IPS-20b (cell line): ENCODE results near the gene ZNF8.
A peak's percentile ranks its signal among the peaks of the same experiment; 100 is the strongest.
"Not testable (repeated sequence)": the region's sequence is repeated elsewhere in the genome, so short reads cannot be mapped to it uniquely, and the experiment has no call there.

Experiments used
- H3K27ac ChIP-seq: one replicate; pipeline ENCODE4 v1.5.1; 2013; ENCODE audit warnings: low read length
- H3K27me3 ChIP-seq: 2 replicates; pipeline ENCODE4 v1.6.1; 2013; ENCODE audit warnings: mild to moderate bottlenecking, low read length, inconsistent platforms; ENCODE audit not compliant: insufficient read depth
- H3K36me3 ChIP-seq: 2 replicates; pipeline ENCODE4 v1.6.1; 2013; ENCODE audit warnings: low read depth, mild to moderate bottlenecking, inconsistent platforms, low read length, moderate library complexity; ENCODE audit not compliant: insufficient read depth
- H3K4me1 ChIP-seq: 2 replicates; pipeline ENCODE4 v1.6.1; 2013; ENCODE audit warnings: mild to moderate bottlenecking, control low read depth, inconsistent platforms, low read length, moderate library complexity; ENCODE audit not compliant: insufficient read depth
- H3K4me3 ChIP-seq: 2 replicates; pipeline ENCODE4 v1.5.1; 2013; ENCODE audit warnings: mild to moderate bottlenecking, low read length, inconsistent platforms
- H3K9ac ChIP-seq: 2 replicates; pipeline ENCODE4 v1.6.1; 2013; ENCODE audit warnings: low read depth, mild to moderate bottlenecking, inconsistent platforms, low read length, moderate library complexity
- H3K9me3 ChIP-seq: 2 replicates; pipeline ENCODE4 v1.6.1; 2013; ENCODE audit warnings: mild to moderate bottlenecking, low read depth, low read length, inconsistent platforms; ENCODE audit not compliant: insufficient read depth

Gene ZNF8

GRCh38 chr19:58278541-58279041 lies at the start of gene ZNF8:
Gene ZNF8, plus strand, starts transcription at chr19:58278955. Its CDS starts 127 bp downstream, at chr19:58279082.
- H3K27me3 ChIP-seq = no peaks in the 10 kb centered on the region
- peak within 1 kb of the TSS; percentile 85 for H3K27ac ChIP-seq
- H3K4me3 ChIP-seq = peak within 1 kb of the TSS; percentile 75
- no peaks in the 10 kb centered on the region for H3K9me3 ChIP-seq
- peaks cover 5% of the 10 kb centered on the region for H3K4me1 ChIP-seq
- H3K36me3 ChIP-seq = peaks cover 37% of the 10 kb centered on the region
- H3K9ac ChIP-seq = peak within 1 kb of the TSS; percentile 99

DNA sequence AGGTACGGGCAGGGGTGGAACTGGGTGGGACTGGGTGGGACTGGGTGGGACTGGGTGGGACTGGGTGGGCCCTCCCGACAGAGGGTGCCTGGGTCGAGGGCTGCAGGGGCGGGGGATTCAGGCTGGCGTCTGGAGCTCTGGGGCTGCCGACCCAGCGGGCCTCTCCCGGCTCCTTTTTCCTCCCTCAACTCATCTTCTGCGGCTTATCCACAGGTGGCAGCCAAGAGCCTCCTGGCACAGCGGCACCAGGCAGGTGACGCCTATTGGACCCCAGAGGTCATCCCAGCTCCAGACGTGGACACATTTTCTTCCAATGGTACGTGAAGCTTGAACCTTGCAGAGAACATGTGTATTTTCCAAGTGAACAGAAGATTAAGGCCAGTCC lies 49.5 kb upstream of the ZNF8 start:
- peak overlapping the region; percentile 74 for H3K4me3 ChIP-seq
- H3K27ac ChIP-seq = peak overlapping the region; percentile 19
- H3K36me3 ChIP-seq = peaks cover 47% of the 10 kb centered on the region
- H3K4me1 ChIP-seq = peaks cover 10% of the 10 kb centered on the region; the same call in 1 of the 2 replicates
- no peaks in the 10 kb centered on the region for H3K27me3 ChIP-seq
- H3K9me3 ChIP-seq = peaks cover 8% of the 10 kb centered on the region; the same call in 1 of the 2 replicates
- peak overlapping the region; percentile 82 for H3K9ac ChIP-seq

GRCh38 chr19:58237324-58237723 lies 41.4 kb upstream of the ZNF8 start:
- Histone ChIP-seq H3K4me1 (no peaks in the 10 kb centered on the region), H3K4me3 (no peak overlapping the region), H3K27ac (no peak overlapping the region), H3K9ac (no peak overlapping the region), H3K36me3 (peaks cover 91% of the 10 kb centered on the region), H3K9me3 (no peaks in the 10 kb centered on the region), H3K27me3 (no peaks in the 10 kb centered on the region)

DNA sequence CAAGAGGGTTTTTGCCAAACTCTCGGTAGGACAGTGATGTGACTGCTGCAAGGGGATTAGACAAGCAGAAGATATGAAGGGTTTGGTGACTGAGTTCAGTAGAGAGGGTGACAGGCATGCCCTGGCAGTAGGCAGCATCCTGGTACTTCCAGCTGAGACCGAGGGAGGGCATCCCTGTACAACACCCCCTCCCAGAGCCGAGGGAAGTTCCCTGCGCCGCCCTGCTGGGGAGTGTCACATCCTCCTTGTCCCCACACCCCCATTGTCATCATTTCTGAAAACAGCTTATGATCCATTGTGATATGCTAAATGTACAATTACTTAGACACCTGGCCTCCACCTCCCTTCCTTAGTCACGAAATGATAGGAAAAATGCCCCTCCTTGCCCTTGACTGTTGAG lies 35.4 kb upstream of the ZNF8 start:
- Histone ChIP-seq H3K9ac (no peak overlapping the region), H3K27ac (no peak overlapping the region), H3K9me3 (peaks cover 25% of the 10 kb centered on the region), H3K4me3 (no peak overlapping the region), H3K36me3 (peaks cover 97% of the 10 kb centered on the region), H3K4me1 (no peaks in the 10 kb centered on the region), H3K27me3 (no peaks in the 10 kb centered on the region)

DNA sequence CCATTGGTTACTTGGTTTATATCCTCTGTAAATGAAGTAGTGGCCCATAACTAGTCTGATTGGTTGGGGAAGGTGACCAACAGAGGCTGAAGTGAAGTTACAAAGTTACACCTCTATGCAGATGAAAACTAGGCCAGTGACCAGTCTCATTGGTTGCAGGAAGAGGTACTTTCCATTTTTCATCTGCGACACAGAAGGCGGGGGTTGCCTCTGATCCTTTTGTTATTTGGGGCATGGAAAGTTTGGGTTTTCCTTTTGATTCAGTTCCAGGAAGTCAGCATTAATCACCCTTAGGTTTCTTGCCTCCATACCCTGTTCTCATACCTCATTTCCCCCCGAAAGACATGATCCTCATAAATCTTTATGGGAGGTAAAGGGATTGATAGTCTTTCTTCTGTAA lies 29.9 kb upstream of the ZNF8 start:
- H3K4me3 ChIP-seq = no peak overlapping the region
- H3K9ac ChIP-seq = no peak overlapping the region
- peaks cover 81% of the 10 kb centered on the region for H3K9me3 ChIP-seq
- no peak overlapping the region for H3K27ac ChIP-seq
- H3K36me3 ChIP-seq = peaks cover 100% of the 10 kb centered on the region
- no peaks in the 10 kb centered on the region for H3K27me3 ChIP-seq
- H3K4me1 ChIP-seq = no peaks in the 10 kb centered on the region

- H3K27ac ChIP-seq = no peak overlapping the region
- H3K36me3 ChIP-seq = peaks cover 98% of the 10 kb centered on the region
- H3K4me1 ChIP-seq = no peaks in the 10 kb centered on the region
- no peak overlapping the region for H3K9ac ChIP-seq
- peaks cover 98% of the 10 kb centered on the region for H3K9me3 ChIP-seq
- H3K4me3 ChIP-seq = peak overlapping the region; percentile 47
- H3K27me3 ChIP-seq = no peaks in the 10 kb centered on the region
Observed at GRCh38 chr19:58252102-58252685, 26.6 kb upstream of the ZNF8 start.

DNA sequence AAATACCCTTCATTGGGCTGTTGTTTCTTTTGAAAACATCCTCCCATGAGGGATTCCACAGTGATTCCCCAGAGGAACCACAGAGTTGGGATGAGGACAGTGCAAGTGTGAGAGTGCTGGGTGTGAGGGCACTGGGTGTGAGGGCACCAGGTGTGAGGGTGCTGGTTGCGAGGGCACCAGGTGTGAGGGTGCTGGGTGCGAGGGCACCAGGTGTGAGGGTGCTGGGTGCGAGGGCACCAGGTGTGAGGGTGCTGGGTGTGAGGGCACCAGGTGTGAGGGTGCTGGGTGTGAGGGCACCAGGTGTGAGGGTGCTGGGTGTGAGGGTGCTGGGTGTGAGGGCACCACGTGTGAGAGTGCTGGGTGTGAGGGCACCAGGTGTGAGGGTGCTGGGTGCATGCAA lies 20.5 kb upstream of the ZNF8 start:
- peaks cover 98% of the 10 kb centered on the region for H3K36me3 ChIP-seq
- H3K4me1 ChIP-seq, H3K9ac ChIP-seq, H3K27ac ChIP-seq, H3K27me3 ChIP-seq: not testable (repeated sequence)
- 0 out of 2 replicates have a peak overlapping the region, but pooled peaks have one; percentile 33 for H3K4me3 ChIP-seq
- peaks cover 99% of the 10 kb centered on the region for H3K9me3 ChIP-seq

GRCh38 chr19:58261600-58261967 lies 17.2 kb upstream of the ZNF8 start:
- H3K9me3 ChIP-seq = peaks cover 100% of the 10 kb centered on the region
- H3K9ac ChIP-seq = no peak overlapping the region
- H3K27ac ChIP-seq = no peak overlapping the region
- peak overlapping the region; percentile 37 for H3K4me3 ChIP-seq
- H3K4me1 ChIP-seq = no peaks in the 10 kb centered on the region
- peaks cover 94% of the 10 kb centered on the region for H3K36me3 ChIP-seq
- no peaks in the 10 kb centered on the region for H3K27me3 ChIP-seq

- H3K4me1 ChIP-seq = no peaks in the 10 kb centered on the region
- no peak overlapping the region for H3K27ac ChIP-seq
- peaks cover 100% of the 10 kb centered on the region for H3K9me3 ChIP-seq
- H3K27me3 ChIP-seq = no peaks in the 10 kb centered on the region
- no peak overlapping the region for H3K9ac ChIP-seq
- H3K4me3 ChIP-seq = peak overlapping the region; percentile 37
- peaks cover 88% of the 10 kb centered on the region for H3K36me3 ChIP-seq
Observed at GRCh38 chr19:58261968-58262921, 16.5 kb upstream of the ZNF8 start.

GRCh38 chr19:58262922-58263296 lies 15.8 kb upstream of the ZNF8 start:
- Histone ChIP-seq H3K9ac (no peak overlapping the region), H3K36me3 (peaks cover 81% of the 10 kb centered on the region), H3K4me1 (no peaks in the 10 kb centered on the region), H3K9me3 (peaks cover 100% of the 10 kb centered on the region), H3K4me3 (peak overlapping the region; percentile 37), H3K27ac (no peak overlapping the region), H3K27me3 (no peaks in the 10 kb centered on the region)

DNA sequence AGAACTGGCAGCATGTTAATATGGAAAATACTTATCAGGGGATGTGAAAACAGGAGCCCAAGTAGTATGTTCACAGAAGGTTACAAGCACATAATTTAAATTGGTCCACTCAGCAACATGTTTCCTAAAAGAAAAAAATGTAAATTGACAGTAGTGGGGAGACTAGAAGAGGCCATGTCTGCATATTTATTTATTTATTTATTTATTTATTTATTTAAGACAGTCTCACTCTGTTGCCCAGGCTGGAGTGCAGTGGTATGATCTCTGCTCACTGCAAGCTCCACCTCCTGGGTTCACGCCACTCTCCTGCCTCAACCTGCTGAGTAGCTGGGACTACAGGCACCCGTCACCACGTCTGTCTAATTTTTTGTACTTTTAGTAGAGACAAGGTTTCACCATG lies 13.7 kb upstream of the ZNF8 start:
- H3K4me1 ChIP-seq = no peaks in the 10 kb centered on the region
- H3K4me3 ChIP-seq = no peak overlapping the region; the same call in 1 of the 2 replicates
- H3K9ac ChIP-seq = no peak overlapping the region
- H3K27me3 ChIP-seq = no peaks in the 10 kb centered on the region
- peaks cover 59% of the 10 kb centered on the region for H3K36me3 ChIP-seq
- H3K9me3 ChIP-seq = peaks cover 87% of the 10 kb centered on the region
- no peak overlapping the region for H3K27ac ChIP-seq

- Histone ChIP-seq H3K9me3 (peaks cover 67% of the 10 kb centered on the region), H3K4me3 (no peak overlapping the region; the same call in 1 of the 2 replicates), H3K27ac (no peak overlapping the region)
Observed at GRCh38 chr19:58268344-58268743, 10.4 kb upstream of the ZNF8 start.

More at GRCh38 chr19:58268344-58268743, 10.4 kb upstream of the ZNF8 start:
- Histone ChIP-seq H3K36me3 (peaks cover 38% of the 10 kb centered on the region), H3K27me3 (no peaks in the 10 kb centered on the region), H3K9ac (no peak overlapping the region), H3K4me1 (no peaks in the 10 kb centered on the region)
